Hepatocyte (in vitro differentiated cells): ENCODE data around the gene COX4I2. TPM values are rescaled to one million over a fixed set of nuclear protein-coding genes. Genes with fewer than 3 reads are reported as not detected.
A peak's percentile ranks its signal among the peaks of the same experiment; 100 is the strongest.

Experiments
- DNase-seq: peaks from one replicate; pipeline ENCODE4 v3.0.0-alpha.2; 2016; ENCODE audit warnings: low spot score
- H2AFZ ChIP-seq: fragments of 200-600 bp; sonication (generic); 2 replicates; pipeline ENCODE4 v1.6.0; 2016; ENCODE audit warnings: antibody characterized with exemption, mild to moderate bottlenecking
- H3K27ac ChIP-seq: fragments of 200-600 bp; sonication (generic); 2 replicates; pipeline ENCODE4 v1.5.1; 2016; ENCODE audit warnings: mild to moderate bottlenecking
- H3K27me3 ChIP-seq: fragments of 200-600 bp; sonication (generic); 2 replicates; pipeline ENCODE4 v1.6.1; 2016
- H3K36me3 ChIP-seq: fragments of 200-600 bp; sonication (generic); replicated peaks from 2 replicates; pipeline ENCODE4 v1.5.1; 2016; ENCODE audit warnings: low read depth; ENCODE audit not compliant: insufficient read depth
- H3K4me1 ChIP-seq: fragments of 200-600 bp; sonication (generic); 2 replicates; pipeline ENCODE4 v1.5.1; 2016; ENCODE audit warnings: mild to moderate bottlenecking, moderate library complexity; ENCODE audit not compliant: insufficient read depth
- H3K4me2 ChIP-seq: fragments of 200-600 bp; sonication (generic); 2 replicates; pipeline ENCODE4 v1.6.0; 2016
- H3K4me3 ChIP-seq: fragments of 200-600 bp; sonication (generic); 2 replicates; pipeline ENCODE4 v1.5.1; 2016; ENCODE audit warnings: mild to moderate bottlenecking
- H3K79me2 ChIP-seq: fragments of 200-600 bp; sonication (generic); 2 replicates; pipeline ENCODE4 v1.6.0; 2017; ENCODE audit warnings: mild to moderate bottlenecking
- H3K9me2 ChIP-seq: fragments of 200-600 bp; sonication (generic); replicated peaks from 2 replicates; pipeline ENCODE4 v1.6.0; 2017; ENCODE audit warnings: mild to moderate bottlenecking; ENCODE audit not compliant: insufficient read depth
- H3K9me3 ChIP-seq: fragments of 200-600 bp; sonication (generic); 2 replicates; pipeline ENCODE4 v1.5.1; 2016; ENCODE audit warnings: low read depth, mild to moderate bottlenecking
- H4K20me1 ChIP-seq: fragments of 200-600 bp; sonication (generic); 2 replicates; pipeline ENCODE4 v1.6.0; 2016; ENCODE audit warnings: mild to moderate bottlenecking; ENCODE audit not compliant: insufficient read depth, poor library complexity, severe bottlenecking
- CTCF ChIP-seq: fragments of 200-600 bp; sonication (generic); IDR thresholded peaks from 2 replicates; pipeline ENCODE4 v1.5.1; 2016; ENCODE audit warnings: antibody characterized with exemption, mild to moderate bottlenecking; ENCODE audit not compliant: poor library complexity
- EZH2 ChIP-seq: fragments of 200-600 bp; sonication (generic); IDR thresholded peaks from 2 replicates; pipeline ENCODE4 v1.6.1; 2016; ENCODE audit warnings: antibody characterized with exemption, mild to moderate bottlenecking, borderline replicate concordance
- EZH2phosphoT487 ChIP-seq: fragments of 200-600 bp; sonication (generic); IDR thresholded peaks from one replicate; pipeline ENCODE4 v1.6.1; 2018; ENCODE audit warnings: antibody characterized with exemption, mild to moderate bottlenecking, low read depth, moderate library complexity; ENCODE audit not compliant: unreplicated experiment, severe bottlenecking
- WGBS: methylation state at CpG from one replicate; pipeline ENCODE4 v1.1.6; 2016; ENCODE audit warnings: low lambda C conversion rate; ENCODE audit errors: missing lambda C conversion rate; 5-methylcytosine and 5-hydroxymethylcytosine counted together
- polyA plus RNA-seq: library from polyadenylated mRNA; unstranded; fragments of >200 nt; fragmentation: Nextera tagmentation; extraction: Ambion mirVana; gene quantifications from 2 replicates; pipeline ENCODE4 v1.2.1, GENCODE V29; 2016
- total RNA-seq: library from RNA; depleted of rRNA; stranded (reverse); fragments of >200 nt; gene quantifications from 2 replicates; pipeline ENCODE4 v1.2.3, GENCODE V29; 2014

Gene COX4I2
- total and polyA plus RNA-seq, 2 experiments from 2014 or later: 0.37 to 3.6 TPM

GRCh38 chr20:31594002-31594557 lies 43.6 kb upstream of the COX4I2 start:
- Histone ChIP-seq H4K20me1 (no peaks in the 10 kb centered on the region), H3K36me3 (no peaks in the 10 kb centered on the region), H3K4me1 (peaks cover 37% of the 10 kb centered on the region), H3K4me2 (no peak overlapping the region), H3K27me3 (no peaks in the 10 kb centered on the region), H3K27ac (peak overlapping the region; percentile 90), H3K79me2 (no peaks in the 10 kb centered on the region), H3K4me3 (no peak overlapping the region), H3K9me2 (no peaks in the 10 kb centered on the region), H3K9me3 (no peaks in the 10 kb centered on the region), H2AFZ (no peak overlapping the region)
- WGBS: 94% methylated on average over 13 of the region's 13 CpGs
- peak; percentile 4 for DNase-seq
- TF ChIP-seq EZH2: no peak
- no peak for TF ChIP-seq CTCF
- no peak for TF ChIP-seq EZH2phosphoT487

GRCh38 chr20:31594558-31595379 lies 42.9 kb upstream of the COX4I2 start:
- Histone ChIP-seq H4K20me1 (no peaks in the 10 kb centered on the region), H3K4me2 (peak overlapping the region; percentile 46), H3K4me3 (no peak overlapping the region), H2AFZ (no peak overlapping the region), H3K36me3 (no peaks in the 10 kb centered on the region), H3K9me2 (no peaks in the 10 kb centered on the region), H3K27me3 (no peaks in the 10 kb centered on the region), H3K9me3 (no peaks in the 10 kb centered on the region), H3K4me1 (peaks cover 37% of the 10 kb centered on the region), H3K79me2 (no peaks in the 10 kb centered on the region), H3K27ac (peak overlapping the region; percentile 90)
- DNase-seq: peak; percentile 27
- no peak for TF ChIP-seq EZH2
- TF ChIP-seq EZH2phosphoT487: no peak
- whole genome bisulfite sequencing: 70% methylated on average over 11 of the region's 11 CpGs

GRCh38 chr20:31595380-31595653 lies 42.4 kb upstream of the COX4I2 start:
- peak overlapping the region; percentile 90 for H3K27ac ChIP-seq
- peak overlapping the region; percentile 46 for H3K4me2 ChIP-seq
- no peak overlapping the region for H3K4me3 ChIP-seq

More at GRCh38 chr20:31595380-31595653, 42.4 kb upstream of the COX4I2 start:
- Histone ChIP-seq H3K27me3 (no peaks in the 10 kb centered on the region), H3K4me1 (peaks cover 37% of the 10 kb centered on the region), H4K20me1 (no peaks in the 10 kb centered on the region), H2AFZ (no peak overlapping the region), H3K9me2 (no peaks in the 10 kb centered on the region), H3K79me2 (no peaks in the 10 kb centered on the region), H3K36me3 (no peaks in the 10 kb centered on the region), H3K9me3 (no peaks in the 10 kb centered on the region)
- 67% methylated on average over 3 of the region's 3 CpGs for WGBS
- DNase-seq: no peak
- TF ChIP-seq EZH2phosphoT487: no peak
- no peak for TF ChIP-seq EZH2
- TF ChIP-seq CTCF: no peak
